SK-N-MC (cell line): ENCODE data around the gene ERF.

Experiments used
- EZH2 ChIP-seq: fragments of 200-600 bp; sonication (generic); IDR thresholded peaks from one replicate; pipeline ENCODE4 v1.6.1; 2017; ENCODE audit warnings: antibody characterized with exemption
- POLR2AphosphoS5 ChIP-seq: IDR thresholded peaks from 2 replicates; pipeline ENCODE4 v1.6.1; 2012; ENCODE audit warnings: mild to moderate bottlenecking, low read depth, low read length, borderline replicate concordance

DNA sequence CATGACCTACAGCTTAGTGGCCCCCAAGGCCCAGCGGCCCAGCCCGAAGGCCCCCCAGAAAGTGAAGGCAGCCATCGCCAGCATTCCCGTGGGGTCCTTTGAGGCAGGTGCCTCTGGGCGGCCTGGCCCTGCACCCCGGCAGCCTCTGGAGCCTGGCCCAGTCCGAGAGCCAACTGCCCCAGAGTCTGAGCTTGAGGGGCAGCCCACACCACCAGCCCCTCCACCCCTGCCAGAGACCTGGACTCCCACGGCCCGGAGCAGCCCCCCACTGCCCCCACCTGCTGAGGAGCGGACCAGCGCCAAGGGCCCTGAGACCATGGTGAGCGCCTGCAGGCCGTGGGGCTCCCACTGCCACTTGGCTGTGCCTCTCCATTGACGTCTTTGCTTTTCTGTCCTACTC lies 38.0 kb upstream of the ERF start:
- TF ChIP-seq EZH2, result no peak
- no peak for TF ChIP-seq POLR2AphosphoS5
